Adrenal gland (tissue), 5 donors: ENCODE measurements around the gene NINL.

Experiments used
- CTCF ChIP-seq, 6 experiments: fragments of 450-650 bp in 4 of 6; fragments of 200-600 bp in 2 of 6; sonication (generic) in 1 of 6; IDR thresholded peaks; 1 replicate in 5 of 6; 2 replicates in 1 of 6; pipeline versions ENCODE4 v1.5.1 to v1.8.0; 2016 to 2021; ENCODE audit warnings: antibody characterized with exemption in 6 of 6, mild to moderate bottlenecking in 2 of 6, moderate library complexity in 1 of 6
- POLR2A ChIP-seq, 2 donors: fragments of 450-650 bp; IDR thresholded peaks; one replicate each; pipeline ENCODE4 v1.6.1; 2017; ENCODE audit warnings: antibody characterized with exemption in 2 of 2, mild to moderate bottlenecking in 2 of 2, moderate library complexity in 1 of 2
- donor health status: DM: no; HTN: no; CAD: no.

GRCh38 chr20:25460566-25461280 lies 124.6 kb downstream of the NINL start:
- TF ChIP-seq CTCF (IDR thresholded peaks at IDR 0.05) = no peak
- no peak for TF ChIP-seq POLR2A (IDR thresholded peaks at IDR 0.05)
